ENCODE data around the gene C17orf75.

DNA sequence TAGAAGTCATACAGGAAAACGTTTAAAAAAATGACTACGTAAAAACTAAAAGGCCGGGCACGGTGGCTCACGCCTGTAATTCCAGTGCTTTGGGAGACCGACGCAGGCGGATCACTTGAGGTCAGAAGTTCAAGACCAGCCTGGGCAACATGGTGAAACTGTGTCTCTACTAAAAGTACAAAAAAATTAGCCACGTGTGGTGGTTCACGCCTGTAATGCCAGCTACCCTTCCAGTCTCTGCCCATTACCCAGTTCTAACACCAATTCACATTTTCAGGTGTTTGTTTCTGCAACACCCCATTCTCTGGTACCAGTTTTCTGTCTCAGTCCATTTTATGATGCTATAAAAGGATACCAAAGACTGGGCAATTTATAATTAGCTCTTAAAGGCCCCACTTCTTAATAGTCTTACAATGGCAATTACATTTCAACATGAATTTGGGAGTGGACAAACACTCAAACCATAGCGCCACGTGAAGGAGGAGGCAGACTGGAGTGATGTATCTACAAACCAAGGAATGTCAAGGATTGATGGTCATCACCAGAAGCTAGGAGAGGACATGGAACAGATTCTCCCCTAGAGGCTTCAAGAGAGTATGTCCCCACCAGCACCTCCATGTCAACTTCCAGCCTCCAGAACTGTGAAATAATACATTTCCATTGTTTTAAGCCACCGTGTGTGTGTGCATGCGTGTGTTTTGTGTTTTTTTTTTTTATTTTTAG, 791 bp upstream of the C17orf75 start:
- TF ChIP-seq, protein P1, sequence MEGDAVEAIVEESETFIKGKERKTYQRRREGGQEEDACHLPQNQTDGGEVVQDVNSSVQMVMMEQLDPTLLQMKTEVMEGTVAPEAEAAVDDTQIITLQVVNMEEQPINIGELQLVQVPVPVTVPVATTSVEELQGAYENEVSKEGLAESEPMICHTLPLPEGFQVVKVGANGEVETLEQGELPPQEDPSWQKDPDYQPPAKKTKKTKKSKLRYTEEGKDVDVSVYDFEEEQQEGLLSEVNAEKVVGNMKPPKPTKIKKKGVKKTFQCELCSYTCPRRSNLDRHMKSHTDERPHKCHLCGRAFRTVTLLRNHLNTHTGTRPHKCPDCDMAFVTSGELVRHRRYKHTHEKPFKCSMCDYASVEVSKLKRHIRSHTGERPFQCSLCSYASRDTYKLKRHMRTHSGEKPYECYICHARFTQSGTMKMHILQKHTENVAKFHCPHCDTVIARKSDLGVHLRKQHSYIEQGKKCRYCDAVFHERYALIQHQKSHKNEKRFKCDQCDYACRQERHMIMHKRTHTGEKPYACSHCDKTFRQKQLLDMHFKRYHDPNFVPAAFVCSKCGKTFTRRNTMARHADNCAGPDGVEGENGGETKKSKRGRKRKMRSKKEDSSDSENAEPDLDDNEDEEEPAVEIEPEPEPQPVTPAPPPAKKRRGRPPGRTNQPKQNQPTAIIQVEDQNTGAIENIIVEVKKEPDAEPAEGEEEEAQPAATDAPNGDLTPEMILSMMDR (conservative IDR thresholded peaks at IDR 0.05; ENCODE audit: low read depth, low read length), result no peak
- TF ChIP-seq EZH2phosphoT487 (IDR thresholded peaks at IDR 0.05; ENCODE audit: borderline replicate concordance, low read length) (no peak), EZH2 (IDR thresholded peaks at IDR 0.05; ENCODE audit: low read length, unreplicated experiment) (no peak)
